ENCODE measurements around the gene SLC47A2. TPM values are rescaled to one million over a fixed set of nuclear protein-coding genes. Genes with fewer than 3 reads are reported as not detected.

The SLC47A2 gene
- total and polyA plus RNA-seq, 2 of the 13 experiments (the other 11 are each of a cell fraction or from before 2014, with no cell fraction given), result 0.04 TPM; not detected in 1

GRCh38 chr17:19718613-19719354 is 2.4 kb upstream of the SLC47A2 start (continued):
- TF ChIP-seq ZNF253 (CRISPR knock-in tag; IDR thresholded peaks at IDR 0.05; ENCODE audit: borderline replicate concordance) (no peak), ZNF441 (CRISPR knock-in tag; IDR thresholded peaks at IDR 0.05; ENCODE audit: borderline replicate concordance) (no peak), MAFK (conservative IDR thresholded peaks at IDR 0.05 in 1 of 2, IDR thresholded peaks at IDR 0.05 in 1 of 2; ENCODE audit: low read length in 2 of 2) (peak; percentile 39 to 52; a peak in 1 of 4 replicates), MAFF (IDR thresholded peaks at IDR 0.05; ENCODE audit: low read depth, low read length) (peak; percentile 33; the same call in 1 of the 2 replicates), ARNT2 (CRISPR knock-in tag; IDR thresholded peaks at IDR 0.05; ENCODE audit: low read depth) (no peak), MATR3 (CRISPR knock-in tag; IDR thresholded peaks at IDR 0.05) (no peak), MTF2 (CRISPR knock-in tag; IDR thresholded peaks at IDR 0.05; ENCODE audit: borderline replicate concordance) (no peak), RORA (CRISPR knock-in tag; IDR thresholded peaks at IDR 0.05) (no peak), ZIK1 (CRISPR knock-in tag; IDR thresholded peaks at IDR 0.05; ENCODE audit: borderline replicate concordance, low read depth) (no peak), PAWR (CRISPR knock-in tag; IDR thresholded peaks at IDR 0.05; ENCODE audit: borderline replicate concordance) (no peak), MTA1 (CRISPR knock-in tag; IDR thresholded peaks at IDR 0.05; ENCODE audit: borderline replicate concordance) (no peak), PAF1 (CRISPR knock-in tag; IDR thresholded peaks at IDR 0.05) (no peak), ZNF160 (CRISPR knock-in tag; IDR thresholded peaks at IDR 0.05) (no peak), TSC22D2 (CRISPR knock-in tag; IDR thresholded peaks at IDR 0.05; ENCODE audit: borderline replicate concordance) (no peak), PRMT3 (CRISPR knock-in tag; IDR thresholded peaks at IDR 0.05; ENCODE audit: borderline replicate concordance, low read depth) (no peak), RFX5 (IDR thresholded peaks at IDR 0.05; ENCODE audit: low read depth, low read length) (0 out of 2 replicates have a peak, but pooled peaks have one; percentile 10), ZNF563 (CRISPR knock-in tag; IDR thresholded peaks at IDR 0.05) (no peak), ZNF17 (CRISPR knock-in tag; IDR thresholded peaks at IDR 0.05) (no peak), MAFG (CRISPR knock-in tag; IDR thresholded peaks at IDR 0.05) (no peak; the same call in 1 of the 2 replicates), EEA1 (CRISPR knock-in tag; IDR thresholded peaks at IDR 0.05; ENCODE audit: borderline replicate concordance) (no peak), ZNF484 (CRISPR knock-in tag; IDR thresholded peaks at IDR 0.05; ENCODE audit: borderline replicate concordance, low read depth) (no peak), CENPX (CRISPR knock-in tag; IDR thresholded peaks at IDR 0.05) (no peak), NCOA5 (CRISPR knock-in tag; IDR thresholded peaks at IDR 0.05) (no peak), ATF1 (CRISPR knock-in tag; IDR thresholded peaks at IDR 0.05) (no peak), SCMH1 (CRISPR knock-in tag; IDR thresholded peaks at IDR 0.05; ENCODE audit: borderline replicate concordance) (no peak), HOXA9 (CRISPR knock-in tag; IDR thresholded peaks at IDR 0.05; ENCODE audit: borderline replicate concordance) (no peak), ZNF335 (CRISPR knock-in tag; IDR thresholded peaks at IDR 0.05) (no peak), CCDC6 (CRISPR knock-in tag; IDR thresholded peaks at IDR 0.05) (no peak)
- TF ChIP-seq, protein P1, sequence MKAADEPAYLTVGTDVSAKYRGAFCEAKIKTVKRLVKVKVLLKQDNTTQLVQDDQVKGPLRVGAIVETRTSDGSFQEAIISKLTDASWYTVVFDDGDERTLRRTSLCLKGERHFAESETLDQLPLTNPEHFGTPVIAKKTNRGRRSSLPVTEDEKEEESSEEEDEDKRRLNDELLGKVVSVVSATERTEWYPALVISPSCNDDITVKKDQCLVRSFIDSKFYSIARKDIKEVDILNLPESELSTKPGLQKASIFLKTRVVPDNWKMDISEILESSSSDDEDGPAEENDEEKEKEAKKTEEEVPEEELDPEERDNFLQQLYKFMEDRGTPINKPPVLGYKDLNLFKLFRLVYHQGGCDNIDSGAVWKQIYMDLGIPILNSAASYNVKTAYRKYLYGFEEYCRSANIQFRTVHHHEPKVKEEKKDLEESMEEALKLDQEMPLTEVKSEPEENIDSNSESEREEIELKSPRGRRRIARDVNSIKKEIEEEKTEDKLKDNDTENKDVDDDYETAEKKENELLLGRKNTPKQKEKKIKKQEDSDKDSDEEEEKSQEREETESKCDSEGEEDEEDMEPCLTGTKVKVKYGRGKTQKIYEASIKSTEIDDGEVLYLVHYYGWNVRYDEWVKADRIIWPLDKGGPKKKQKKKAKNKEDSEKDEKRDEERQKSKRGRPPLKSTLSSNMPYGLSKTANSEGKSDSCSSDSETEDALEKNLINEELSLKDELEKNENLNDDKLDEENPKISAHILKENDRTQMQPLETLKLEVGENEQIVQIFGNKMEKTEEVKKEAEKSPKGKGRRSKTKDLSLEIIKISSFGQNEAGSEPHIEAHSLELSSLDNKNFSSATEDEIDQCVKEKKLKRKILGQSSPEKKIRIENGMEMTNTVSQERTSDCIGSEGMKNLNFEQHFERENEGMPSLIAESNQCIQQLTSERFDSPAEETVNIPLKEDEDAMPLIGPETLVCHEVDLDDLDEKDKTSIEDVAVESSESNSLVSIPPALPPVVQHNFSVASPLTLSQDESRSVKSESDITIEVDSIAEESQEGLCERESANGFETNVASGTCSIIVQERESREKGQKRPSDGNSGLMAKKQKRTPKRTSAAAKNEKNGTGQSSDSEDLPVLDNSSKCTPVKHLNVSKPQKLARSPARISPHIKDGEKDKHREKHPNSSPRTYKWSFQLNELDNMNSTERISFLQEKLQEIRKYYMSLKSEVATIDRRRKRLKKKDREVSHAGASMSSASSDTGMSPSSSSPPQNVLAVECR (CRISPR knock-in tag; IDR thresholded peaks at IDR 0.05; ENCODE audit: borderline replicate concordance), result no peak
